ENCODE data around the gene COL5A3. TPM values are rescaled to one million over a fixed set of nuclear protein-coding genes. Genes with fewer than 3 reads are reported as not detected.

COL5A3 gene
- 100 to 1,000 TPM in 1 of 4 donors, 10 to 100 TPM in 3; 41.3 to 102 (median 56.3) TPM for total RNA-seq

DNA sequence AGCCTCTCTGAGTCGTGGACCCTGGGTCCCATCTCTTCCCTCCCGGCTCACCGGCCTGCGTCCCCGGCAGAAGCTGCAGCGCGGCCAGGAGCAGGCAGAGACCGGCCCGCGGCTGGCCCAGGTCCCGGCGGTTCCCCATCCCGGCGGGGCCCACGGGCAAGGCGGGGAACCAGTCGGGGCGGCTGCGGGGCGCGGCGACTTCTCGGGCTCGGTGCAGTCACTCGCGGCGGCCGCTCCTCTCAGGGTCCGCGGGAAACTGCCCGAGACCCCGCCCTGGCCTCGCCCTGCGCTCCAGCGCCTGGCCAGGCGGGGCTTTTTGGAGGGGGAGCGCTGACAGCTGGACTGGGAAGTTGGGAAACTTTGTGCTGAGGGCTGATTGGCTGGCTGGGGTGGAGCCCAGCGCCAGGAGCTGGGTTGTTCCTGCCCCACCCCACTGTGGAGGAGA, at the start of gene COL5A3:
Gene COL5A3, minus strand, starts transcription at position 258 of the 445 bp plus-strand sequence. Its CDS starts 119 bp downstream, at position 139.
- peaks cover 0 to 4% (median 0%) of the 10 kb centered on the region in 3 donors for H3K36me3 ChIP-seq
- peaks cover 3 to 81% (median 33%) of the 10 kb centered on the region in 4 donors for H3K4me1 ChIP-seq
- TF ChIP-seq EP300 (IDR thresholded peaks at IDR 0.05) (peak in 1 of 2 donors; percentile 48), POLR2A (IDR thresholded peaks at IDR 0.05) (no peak)
- TF ChIP-seq, protein P1, sequence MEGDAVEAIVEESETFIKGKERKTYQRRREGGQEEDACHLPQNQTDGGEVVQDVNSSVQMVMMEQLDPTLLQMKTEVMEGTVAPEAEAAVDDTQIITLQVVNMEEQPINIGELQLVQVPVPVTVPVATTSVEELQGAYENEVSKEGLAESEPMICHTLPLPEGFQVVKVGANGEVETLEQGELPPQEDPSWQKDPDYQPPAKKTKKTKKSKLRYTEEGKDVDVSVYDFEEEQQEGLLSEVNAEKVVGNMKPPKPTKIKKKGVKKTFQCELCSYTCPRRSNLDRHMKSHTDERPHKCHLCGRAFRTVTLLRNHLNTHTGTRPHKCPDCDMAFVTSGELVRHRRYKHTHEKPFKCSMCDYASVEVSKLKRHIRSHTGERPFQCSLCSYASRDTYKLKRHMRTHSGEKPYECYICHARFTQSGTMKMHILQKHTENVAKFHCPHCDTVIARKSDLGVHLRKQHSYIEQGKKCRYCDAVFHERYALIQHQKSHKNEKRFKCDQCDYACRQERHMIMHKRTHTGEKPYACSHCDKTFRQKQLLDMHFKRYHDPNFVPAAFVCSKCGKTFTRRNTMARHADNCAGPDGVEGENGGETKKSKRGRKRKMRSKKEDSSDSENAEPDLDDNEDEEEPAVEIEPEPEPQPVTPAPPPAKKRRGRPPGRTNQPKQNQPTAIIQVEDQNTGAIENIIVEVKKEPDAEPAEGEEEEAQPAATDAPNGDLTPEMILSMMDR (IDR thresholded peaks at IDR 0.05), result peak in 1 of 5 experiments; percentile 13
- peak within 1 kb of the TSS; percentile 60 to 91 (median 80) for H3K27ac ChIP-seq
- 0 to 1% methylated on average over 12 to 31 of the region's 38 CpGs for WGBS, 2 donors
- H3K9me3 ChIP-seq, result no peaks in the 10 kb centered on the region
- peak within 1 kb of the TSS; percentile 51 to 80 (median 61) for H3K4me3 ChIP-seq
- DNase-seq (ENCODE audit: low spot score in 2 of 2), result peak; percentile 43 to 46
- peaks cover 0 to 11% of the 10 kb centered on the region in 2 donors for H3K27me3 ChIP-seq

DNA sequence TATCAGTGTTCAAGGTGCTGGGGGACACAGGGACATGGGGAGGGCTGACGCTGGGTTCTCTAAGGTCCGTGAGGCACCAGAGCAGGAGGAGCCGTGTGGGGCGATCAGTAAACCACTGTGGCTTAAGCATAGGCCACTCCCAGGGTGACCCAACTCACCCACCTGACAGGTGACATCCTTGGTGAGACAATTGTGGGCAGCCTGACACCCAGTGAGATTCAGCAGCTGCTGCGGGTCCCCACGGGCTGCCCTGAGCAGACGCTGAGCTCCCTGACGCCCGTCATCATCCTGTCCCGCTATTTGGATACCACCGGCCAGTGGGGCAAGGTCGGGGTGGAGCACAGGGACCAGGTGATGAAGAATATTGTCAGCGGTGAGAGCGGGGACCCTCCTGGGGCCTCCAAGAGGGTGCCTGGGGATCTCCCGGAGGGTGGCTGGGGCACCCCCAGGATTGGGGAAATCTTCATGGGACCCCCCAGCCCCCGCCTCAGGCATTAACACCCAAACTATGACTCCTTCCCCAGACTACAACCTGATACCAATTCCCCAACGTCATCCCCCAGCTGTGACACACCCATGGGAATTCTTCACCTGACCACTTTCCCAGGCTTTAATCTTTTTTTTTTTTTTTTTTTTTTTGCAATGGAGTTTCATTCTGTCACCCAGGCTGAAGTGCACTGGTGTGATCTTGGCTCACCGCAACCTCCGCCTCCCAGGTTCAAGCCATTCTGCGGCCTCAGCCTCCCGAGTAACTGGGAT, 42.5 kb upstream of the COL5A3 start:
- Histone ChIP-seq H3K27ac (no peak overlapping the region), H3K4me1 (no peaks in the 10 kb centered on the region), H3K36me3 (no peaks in the 10 kb centered on the region), H3K27me3 (no peaks in the 10 kb centered on the region), H3K9me3 (no peaks in the 10 kb centered on the region), H3K4me3 (no peak overlapping the region)
- no peak for DNase-seq (ENCODE audit: low spot score in 2 of 2)
- TF ChIP-seq POLR2A (IDR thresholded peaks at IDR 0.05) (no peak), EP300 (IDR thresholded peaks at IDR 0.05) (no peak)
- TF ChIP-seq, protein P1 (IDR thresholded peaks at IDR 0.05), result no peak
- 78 to 79% methylated on average over 13 to 21 of the region's 21 CpGs for WGBS, 2 donors

DNA sequence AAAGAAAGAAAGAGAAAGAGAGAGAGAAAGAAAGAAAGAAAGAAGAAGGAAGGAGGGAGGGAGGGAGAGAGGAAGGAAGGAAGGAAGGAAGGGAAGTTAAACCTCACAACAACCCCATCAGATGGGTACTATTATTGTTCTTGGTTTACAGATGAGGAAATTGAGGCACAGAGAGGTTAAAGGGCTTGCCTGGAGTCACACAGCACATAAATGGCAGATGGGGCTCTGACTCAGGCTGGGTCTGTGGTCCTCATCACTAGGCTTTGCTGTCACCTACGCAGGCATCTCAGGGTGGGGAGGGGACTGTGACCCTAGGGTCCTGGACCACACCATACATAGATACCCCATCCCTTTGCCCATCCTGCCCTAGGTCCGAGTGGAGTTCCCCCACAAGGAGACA, 39.3 kb upstream of the COL5A3 start:
- Histone ChIP-seq H3K27ac (no peak overlapping the region), H3K4me3 (no peak overlapping the region), H3K4me1 (no peaks in the 10 kb centered on the region), H3K9me3 (peaks cover 0 to 29% (median 0%) of the 10 kb centered on the region in 4 donors), H3K27me3 (no peaks in the 10 kb centered on the region), H3K36me3 (no peaks in the 10 kb centered on the region)
- TF ChIP-seq, protein P1 (IDR thresholded peaks at IDR 0.05), result no peak
- TF ChIP-seq EP300 (IDR thresholded peaks at IDR 0.05) (no peak), POLR2A (IDR thresholded peaks at IDR 0.05) (no peak)
- DNase-seq (ENCODE audit: low spot score in 2 of 2), result no peak
- 37 to 92% methylated on average over 2 of the region's 2 CpGs for WGBS, 2 donors

DNA sequence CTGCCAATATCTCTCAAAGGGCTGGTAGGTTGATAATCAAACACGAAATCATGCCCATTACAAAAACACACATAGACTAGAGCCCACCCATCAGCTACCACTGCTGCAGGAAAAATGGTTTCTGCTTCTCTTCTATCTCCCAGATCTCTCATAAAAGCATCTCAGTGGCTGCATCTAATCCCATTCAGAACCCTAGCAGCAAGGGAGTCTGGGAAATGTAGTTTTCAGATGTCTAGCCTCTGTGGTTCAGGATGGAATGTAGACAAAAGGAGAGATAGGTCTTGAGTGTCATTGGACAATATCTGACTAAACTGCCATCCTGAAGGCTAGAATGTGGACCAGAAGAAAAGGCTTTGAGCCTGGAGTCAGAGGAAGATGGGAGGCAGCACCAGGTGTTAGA, 35.1 kb upstream of the COL5A3 start:
- TF ChIP-seq POLR2A (IDR thresholded peaks at IDR 0.05), result no peak
- TF ChIP-seq EP300 (IDR thresholded peaks at IDR 0.05), result no peak
- TF ChIP-seq, protein P1 (IDR thresholded peaks at IDR 0.05), result no peak
- no peaks in the 10 kb centered on the region for H3K27me3 ChIP-seq
- 43 to 76% methylated on average over 1 of the region's 1 CpG for WGBS, 2 donors
- H3K27ac ChIP-seq, result no peak overlapping the region
- no peaks in the 10 kb centered on the region for H3K36me3 ChIP-seq
- H3K4me3 ChIP-seq, result no peak overlapping the region
- H3K4me1 ChIP-seq, result no peaks in the 10 kb centered on the region
- DNase-seq (ENCODE audit: low spot score in 2 of 2), result no peak
- H3K9me3 ChIP-seq, result peaks cover 3 to 70% (median 15%) of the 10 kb centered on the region in 4 donors

DNA sequence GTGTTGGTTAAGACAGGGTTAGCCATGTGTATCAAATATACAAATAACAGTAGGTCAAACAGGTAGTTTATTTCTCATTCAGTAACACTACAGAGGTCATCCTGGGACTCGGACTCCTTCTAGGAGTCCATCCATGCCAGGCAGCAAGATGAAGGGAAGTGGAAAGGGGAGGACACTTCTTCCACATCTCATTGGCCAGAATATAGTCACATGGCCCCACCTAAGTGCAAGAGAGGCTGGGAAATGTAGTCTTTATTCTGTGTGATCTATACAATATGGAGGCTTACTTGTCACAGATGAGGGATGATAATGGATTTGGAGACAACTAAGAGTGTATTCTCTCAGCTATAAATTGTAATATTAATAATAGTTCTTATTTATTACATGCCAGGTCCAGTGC, 34.1 kb upstream of the COL5A3 start:
- TF ChIP-seq EP300 (IDR thresholded peaks at IDR 0.05) (no peak), POLR2A (IDR thresholded peaks at IDR 0.05) (no peak)
- TF ChIP-seq, protein P1 (IDR thresholded peaks at IDR 0.05), result no peak
- DNase-seq (ENCODE audit: low spot score in 2 of 2), result no peak
- Histone ChIP-seq H3K27me3 (no peaks in the 10 kb centered on the region), H3K36me3 (no peaks in the 10 kb centered on the region), H3K9me3 (peaks cover 3 to 70% (median 15%) of the 10 kb centered on the region in 4 donors), H3K27ac (no peak overlapping the region), H3K4me1 (no peaks in the 10 kb centered on the region), H3K4me3 (no peak overlapping the region)
- WGBS, 2 donors, result 91 to 95% methylated on average over 1 of the region's 1 CpG
